ENCODE results near the gene GATC. TPM values are rescaled to one million over a fixed set of nuclear protein-coding genes. Genes with fewer than 3 reads are reported as not detected.

The GATC gene
- 17.6 to 18.8 TPM (median 18.0 TPM) in 3 replicates for total RNA-seq
- long read RNA-seq, full-length matches to known transcripts: 2 of 4 reads
- long read RNA-seq, partial matches to known transcripts: 0 of 4 reads
- long read RNA-seq, other reads (novel, unspliced or antisense): 2 of 4 reads

GRCh38 chr12:120445911-120446843 lies at the start of gene GATC, which contains the start of gene TRIAP1:
TSS of gene GATC (plus strand) at chr12:120446444. CDS start at chr12:120446481, 37 bp downstream.
TSS of gene TRIAP1 (minus strand) at chr12:120446384. CDS start at chr12:120446372, 12 bp downstream.
- Mint-ChIP-seq H3K27ac (ENCODE audit: unreplicated experiment) (peak within 1 kb of the TSS; percentile 98), H3K9me3 (ENCODE audit: low read depth) (no peaks in the 10 kb centered on the region), H3K4me3 (ENCODE audit: unreplicated experiment) (peak within 1 kb of the TSS; percentile 89), H3K27me3 (ENCODE audit: low read depth) (no peaks in the 10 kb centered on the region), H3K4me1 (ENCODE audit: low read depth) (peaks cover 39% of the 10 kb centered on the region), H3K36me3 (ENCODE audit: low read depth) (peaks cover 9% of the 10 kb centered on the region)
- DNase-seq (ENCODE audit: low spot score): peak; percentile 93
- no peak for TF ChIP-seq CTCF (IDR thresholded peaks at IDR 0.05)

GRCh38 chr12:120397824-120398540 lies 48.3 kb upstream of the GATC start:
- TF ChIP-seq CTCF (IDR thresholded peaks at IDR 0.05): no peak
- H3K27me3 Mint-ChIP-seq (ENCODE audit: low read depth): peaks cover 6% of the 10 kb centered on the region
- no peaks in the 10 kb centered on the region for H3K9me3 Mint-ChIP-seq (ENCODE audit: low read depth)
- H3K4me1 Mint-ChIP-seq (ENCODE audit: low read depth): peaks cover 13% of the 10 kb centered on the region
- DNase-seq (ENCODE audit: low spot score): no peak
- no peak overlapping the region for H3K4me3 Mint-ChIP-seq (ENCODE audit: unreplicated experiment)
- H3K36me3 Mint-ChIP-seq (ENCODE audit: low read depth): no peaks in the 10 kb centered on the region
- H3K27ac Mint-ChIP-seq (ENCODE audit: unreplicated experiment): no peak overlapping the region

- peaks cover 4% of the 10 kb centered on the region for H3K27me3 Mint-ChIP-seq (ENCODE audit: low read depth)
These were observed 46.7 kb upstream of the GATC start for GRCh38 chr12:120399531-120399930.

GRCh38 chr12:120402217-120402616 lies 44.0 kb upstream of the GATC start:
- peaks cover 13% of the 10 kb centered on the region for H3K4me1 Mint-ChIP-seq (ENCODE audit: low read depth)
- TF ChIP-seq CTCF (IDR thresholded peaks at IDR 0.05): no peak
- H3K4me3 Mint-ChIP-seq (ENCODE audit: unreplicated experiment): no peak overlapping the region
- H3K27me3 Mint-ChIP-seq (ENCODE audit: low read depth): no peaks in the 10 kb centered on the region
- DNase-seq (ENCODE audit: low spot score): no peak
- H3K9me3 Mint-ChIP-seq (ENCODE audit: low read depth): no peaks in the 10 kb centered on the region
- H3K36me3 Mint-ChIP-seq (ENCODE audit: low read depth): no peaks in the 10 kb centered on the region
- peak overlapping the region; percentile 63 for H3K27ac Mint-ChIP-seq (ENCODE audit: unreplicated experiment)

More at GRCh38 chr12:120399531-120399930, 46.7 kb upstream of the GATC start:
- Mint-ChIP-seq H3K4me1 (ENCODE audit: low read depth) (peaks cover 13% of the 10 kb centered on the region), H3K4me3 (ENCODE audit: unreplicated experiment) (no peak overlapping the region), H3K36me3 (ENCODE audit: low read depth) (no peaks in the 10 kb centered on the region), H3K27ac (ENCODE audit: unreplicated experiment) (no peak overlapping the region), H3K9me3 (ENCODE audit: low read depth) (no peaks in the 10 kb centered on the region)
- DNase-seq (ENCODE audit: low spot score): no peak
- no peak for TF ChIP-seq CTCF (IDR thresholded peaks at IDR 0.05)

- no peak for TF ChIP-seq CTCF (IDR thresholded peaks at IDR 0.05)
- Mint-ChIP-seq H3K4me3 (ENCODE audit: unreplicated experiment) (no peak overlapping the region), H3K27ac (ENCODE audit: unreplicated experiment) (no peak overlapping the region), H3K4me1 (ENCODE audit: low read depth) (peaks cover 13% of the 10 kb centered on the region), H3K9me3 (ENCODE audit: low read depth) (no peaks in the 10 kb centered on the region), H3K36me3 (ENCODE audit: low read depth) (no peaks in the 10 kb centered on the region), H3K27me3 (ENCODE audit: low read depth) (no peaks in the 10 kb centered on the region)
- no peak for DNase-seq (ENCODE audit: low spot score)
These were observed 42.4 kb upstream of the GATC start for GRCh38 chr12:120403869-120404268.

All from chondrocyte (in vitro differentiated cells).